ENCODE data around the gene OR13H1. TPM values are rescaled to one million over a fixed set of nuclear protein-coding genes. Genes with fewer than 3 reads are reported as not detected.
A peak's percentile ranks its signal among the peaks of the same experiment; 100 is the strongest.

The OR13H1 gene
- total and polyA plus RNA-seq, 9 of the 15 experiments (the other 6 are each of a cell fraction or from before 2014, with no cell fraction given): not detected

DNA sequence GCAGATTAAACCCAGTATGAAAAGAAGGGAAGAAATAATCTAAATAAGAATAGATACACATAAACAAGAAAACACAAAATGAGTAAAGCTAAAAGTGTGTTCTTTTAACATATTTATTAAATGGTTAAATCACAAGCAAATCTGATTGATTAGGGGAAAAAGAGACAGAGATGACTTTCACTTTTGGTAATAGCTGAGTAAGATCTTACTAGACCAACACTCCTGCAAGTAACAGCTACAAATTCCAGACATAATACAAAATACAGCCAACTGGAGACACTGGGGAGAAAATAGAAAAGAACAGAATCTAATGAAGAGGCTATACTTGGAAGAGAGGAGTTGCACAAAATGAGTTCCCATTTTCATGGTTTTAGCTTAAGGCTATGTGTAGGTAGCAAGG is 33.5 kb downstream of the OR13H1 start (continued):
- TF ChIP-seq ETS2 (tag; IDR thresholded peaks at IDR 0.05; ENCODE audit: borderline replicate concordance, poor library complexity, severe bottlenecking) (no peak), ZNF431 (CRISPR knock-in tag; IDR thresholded peaks at IDR 0.05) (no peak), ZNF12 (CRISPR knock-in tag; IDR thresholded peaks at IDR 0.05) (no peak), HEY1 (CRISPR knock-in tag; IDR thresholded peaks at IDR 0.05; ENCODE audit: borderline replicate concordance) (no peak), MCM2 (IDR thresholded peaks at IDR 0.05; ENCODE audit: low read depth) (no peak), TOE1 (IDR thresholded peaks at IDR 0.05; ENCODE audit: borderline replicate concordance) (no peak), TOE1 (CRISPR knock-in tag; IDR thresholded peaks at IDR 0.05; ENCODE audit: borderline replicate concordance, low read depth) (no peak), C11orf30 (IDR thresholded peaks at IDR 0.05; ENCODE audit: low read depth) (peak; percentile 63), MEF2D (tag; conservative IDR thresholded peaks at IDR 0.05; ENCODE audit: low read depth) (no peak), ZNF175 (CRISPR knock-in tag; IDR thresholded peaks at IDR 0.05; ENCODE audit: low read depth) (no peak), STAG1 (CRISPR knock-in tag; IDR thresholded peaks at IDR 0.05; ENCODE audit: borderline replicate concordance) (no peak), KAT2B (IDR thresholded peaks at IDR 0.05; ENCODE audit: low read depth, low read length) (no peak), PTRF (tag; IDR thresholded peaks at IDR 0.05) (no peak), IRF2 (CRISPR knock-in tag; IDR thresholded peaks at IDR 0.05) (no peak), HMG20A (CRISPR knock-in tag; conservative IDR thresholded peaks at IDR 0.05) (no peak), NFE2 (IDR thresholded peaks at IDR 0.05; ENCODE audit: low read depth) (peak; percentile 2; the same call in 1 of the 2 replicates), ZBTB8A (IDR thresholded peaks at IDR 0.05; ENCODE audit: partially characterized antibody) (no peak), ZNF316 (IDR thresholded peaks at IDR 0.05) (peak; percentile 63), EWSR1 (IDR thresholded peaks at IDR 0.05; ENCODE audit: borderline replicate concordance, low read depth, partially characterized antibody) (no peak), MAFG (tag; conservative IDR thresholded peaks at IDR 0.05) (0 out of 2 replicates have a peak, but pooled peaks have one; percentile 32)
- TF ChIP-seq, protein P1, sequence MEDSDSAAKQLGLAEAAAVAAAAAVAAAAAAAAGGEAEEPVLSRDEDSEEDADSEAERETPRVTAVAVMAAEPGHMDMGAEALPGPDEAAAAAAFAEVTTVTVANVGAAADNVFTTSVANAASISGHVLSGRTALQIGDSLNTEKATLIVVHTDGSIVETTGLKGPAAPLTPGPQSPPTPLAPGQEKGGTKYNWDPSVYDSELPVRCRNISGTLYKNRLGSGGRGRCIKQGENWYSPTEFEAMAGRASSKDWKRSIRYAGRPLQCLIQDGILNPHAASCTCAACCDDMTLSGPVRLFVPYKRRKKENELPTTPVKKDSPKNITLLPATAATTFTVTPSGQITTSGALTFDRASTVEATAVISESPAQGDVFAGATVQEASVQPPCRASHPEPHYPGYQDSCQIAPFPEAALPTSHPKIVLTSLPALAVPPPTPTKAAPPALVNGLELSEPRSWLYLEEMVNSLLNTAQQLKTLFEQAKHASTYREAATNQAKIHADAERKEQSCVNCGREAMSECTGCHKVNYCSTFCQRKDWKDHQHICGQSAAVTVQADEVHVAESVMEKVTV (CRISPR knock-in tag; IDR thresholded peaks at IDR 0.05): no peak
- TF ChIP-seq, protein P2, sequence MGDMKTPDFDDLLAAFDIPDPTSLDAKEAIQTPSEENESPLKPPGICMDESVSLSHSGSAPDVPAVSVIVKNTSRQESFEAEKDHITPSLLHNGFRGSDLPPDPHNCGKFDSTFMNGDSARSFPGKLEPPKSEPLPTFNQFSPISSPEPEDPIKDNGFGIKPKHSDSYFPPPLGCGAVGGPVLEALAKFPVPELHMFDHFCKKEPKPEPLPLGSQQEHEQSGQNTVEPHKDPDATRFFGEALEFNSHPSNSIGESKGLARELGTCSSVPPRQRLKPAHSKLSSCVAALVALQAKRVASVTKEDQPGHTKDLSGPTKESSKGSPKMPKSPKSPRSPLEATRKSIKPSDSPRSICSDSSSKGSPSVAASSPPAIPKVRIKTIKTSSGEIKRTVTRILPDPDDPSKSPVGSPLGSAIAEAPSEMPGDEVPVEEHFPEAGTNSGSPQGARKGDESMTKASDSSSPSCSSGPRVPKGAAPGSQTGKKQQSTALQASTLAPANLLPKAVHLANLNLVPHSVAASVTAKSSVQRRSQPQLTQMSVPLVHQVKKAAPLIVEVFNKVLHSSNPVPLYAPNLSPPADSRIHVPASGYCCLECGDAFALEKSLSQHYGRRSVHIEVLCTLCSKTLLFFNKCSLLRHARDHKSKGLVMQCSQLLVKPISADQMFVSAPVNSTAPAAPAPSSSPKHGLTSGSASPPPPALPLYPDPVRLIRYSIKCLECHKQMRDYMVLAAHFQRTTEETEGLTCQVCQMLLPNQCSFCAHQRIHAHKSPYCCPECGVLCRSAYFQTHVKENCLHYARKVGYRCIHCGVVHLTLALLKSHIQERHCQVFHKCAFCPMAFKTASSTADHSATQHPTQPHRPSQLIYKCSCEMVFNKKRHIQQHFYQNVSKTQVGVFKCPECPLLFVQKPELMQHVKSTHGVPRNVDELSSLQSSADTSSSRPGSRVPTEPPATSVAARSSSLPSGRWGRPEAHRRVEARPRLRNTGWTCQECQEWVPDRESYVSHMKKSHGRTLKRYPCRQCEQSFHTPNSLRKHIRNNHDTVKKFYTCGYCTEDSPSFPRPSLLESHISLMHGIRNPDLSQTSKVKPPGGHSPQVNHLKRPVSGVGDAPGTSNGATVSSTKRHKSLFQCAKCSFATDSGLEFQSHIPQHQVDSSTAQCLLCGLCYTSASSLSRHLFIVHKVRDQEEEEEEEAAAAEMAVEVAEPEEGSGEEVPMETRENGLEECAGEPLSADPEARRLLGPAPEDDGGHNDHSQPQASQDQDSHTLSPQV (IDR thresholded peaks at IDR 0.05): no peak
- TF ChIP-seq, protein P3, sequence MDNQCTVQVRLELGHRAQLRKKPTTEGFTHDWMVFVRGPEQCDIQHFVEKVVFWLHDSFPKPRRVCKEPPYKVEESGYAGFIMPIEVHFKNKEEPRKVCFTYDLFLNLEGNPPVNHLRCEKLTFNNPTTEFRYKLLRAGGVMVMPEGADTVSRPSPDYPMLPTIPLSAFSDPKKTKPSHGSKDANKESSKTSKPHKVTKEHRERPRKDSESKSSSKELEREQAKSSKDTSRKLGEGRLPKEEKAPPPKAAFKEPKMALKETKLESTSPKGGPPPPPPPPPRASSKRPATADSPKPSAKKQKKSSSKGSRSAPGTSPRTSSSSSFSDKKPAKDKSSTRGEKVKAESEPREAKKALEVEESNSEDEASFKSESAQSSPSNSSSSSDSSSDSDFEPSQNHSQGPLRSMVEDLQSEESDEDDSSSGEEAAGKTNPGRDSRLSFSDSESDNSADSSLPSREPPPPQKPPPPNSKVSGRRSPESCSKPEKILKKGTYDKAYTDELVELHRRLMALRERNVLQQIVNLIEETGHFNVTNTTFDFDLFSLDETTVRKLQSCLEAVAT (IDR thresholded peaks at IDR 0.05): 0 out of 4 replicates have a peak, but pooled peaks of 1 of the 2 experiments have one; percentile 20

All from K562 (cell line).